ENCODE measurements around the gene SKAP1. TPM values are rescaled to one million over a fixed set of nuclear protein-coding genes. Genes with fewer than 3 reads are reported as not detected.

SKAP1 gene
- total and polyA plus RNA-seq, 2 experiments from 2014 or later, result 0.27 TPM; not detected in 1

DNA sequence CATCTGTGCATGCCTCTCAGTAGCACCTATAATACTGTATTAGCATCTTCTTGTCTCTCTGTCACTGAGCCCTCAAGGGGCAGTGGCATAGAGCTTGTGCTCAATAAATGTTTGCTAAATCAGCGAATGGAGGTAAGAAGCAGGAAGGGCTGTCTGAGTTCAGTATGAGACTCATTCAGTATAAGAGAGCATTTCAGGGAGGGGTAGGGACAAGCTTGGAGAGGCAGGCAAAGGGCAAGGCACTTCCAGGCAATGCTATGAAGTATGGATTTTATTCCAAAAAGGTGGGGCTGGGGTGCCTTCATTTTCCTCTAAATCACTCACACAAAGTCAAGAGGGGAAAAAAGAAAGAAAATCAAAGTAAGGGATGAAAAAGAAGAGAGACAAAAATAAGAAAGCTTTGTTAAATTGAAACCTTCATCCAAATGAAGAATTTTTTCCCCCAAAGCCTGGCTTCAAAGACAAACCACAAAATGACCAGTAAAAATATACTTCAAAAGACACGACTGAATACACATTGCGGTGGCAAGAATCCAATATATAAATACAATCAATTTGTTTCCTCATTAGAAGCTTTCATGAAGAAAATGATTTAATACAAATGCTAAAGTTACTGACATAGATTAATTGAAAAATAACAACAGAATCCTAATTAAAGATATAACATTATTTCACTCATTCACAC is 51.2 kb downstream of the SKAP1 start:
- TF ChIP-seq, protein P1, sequence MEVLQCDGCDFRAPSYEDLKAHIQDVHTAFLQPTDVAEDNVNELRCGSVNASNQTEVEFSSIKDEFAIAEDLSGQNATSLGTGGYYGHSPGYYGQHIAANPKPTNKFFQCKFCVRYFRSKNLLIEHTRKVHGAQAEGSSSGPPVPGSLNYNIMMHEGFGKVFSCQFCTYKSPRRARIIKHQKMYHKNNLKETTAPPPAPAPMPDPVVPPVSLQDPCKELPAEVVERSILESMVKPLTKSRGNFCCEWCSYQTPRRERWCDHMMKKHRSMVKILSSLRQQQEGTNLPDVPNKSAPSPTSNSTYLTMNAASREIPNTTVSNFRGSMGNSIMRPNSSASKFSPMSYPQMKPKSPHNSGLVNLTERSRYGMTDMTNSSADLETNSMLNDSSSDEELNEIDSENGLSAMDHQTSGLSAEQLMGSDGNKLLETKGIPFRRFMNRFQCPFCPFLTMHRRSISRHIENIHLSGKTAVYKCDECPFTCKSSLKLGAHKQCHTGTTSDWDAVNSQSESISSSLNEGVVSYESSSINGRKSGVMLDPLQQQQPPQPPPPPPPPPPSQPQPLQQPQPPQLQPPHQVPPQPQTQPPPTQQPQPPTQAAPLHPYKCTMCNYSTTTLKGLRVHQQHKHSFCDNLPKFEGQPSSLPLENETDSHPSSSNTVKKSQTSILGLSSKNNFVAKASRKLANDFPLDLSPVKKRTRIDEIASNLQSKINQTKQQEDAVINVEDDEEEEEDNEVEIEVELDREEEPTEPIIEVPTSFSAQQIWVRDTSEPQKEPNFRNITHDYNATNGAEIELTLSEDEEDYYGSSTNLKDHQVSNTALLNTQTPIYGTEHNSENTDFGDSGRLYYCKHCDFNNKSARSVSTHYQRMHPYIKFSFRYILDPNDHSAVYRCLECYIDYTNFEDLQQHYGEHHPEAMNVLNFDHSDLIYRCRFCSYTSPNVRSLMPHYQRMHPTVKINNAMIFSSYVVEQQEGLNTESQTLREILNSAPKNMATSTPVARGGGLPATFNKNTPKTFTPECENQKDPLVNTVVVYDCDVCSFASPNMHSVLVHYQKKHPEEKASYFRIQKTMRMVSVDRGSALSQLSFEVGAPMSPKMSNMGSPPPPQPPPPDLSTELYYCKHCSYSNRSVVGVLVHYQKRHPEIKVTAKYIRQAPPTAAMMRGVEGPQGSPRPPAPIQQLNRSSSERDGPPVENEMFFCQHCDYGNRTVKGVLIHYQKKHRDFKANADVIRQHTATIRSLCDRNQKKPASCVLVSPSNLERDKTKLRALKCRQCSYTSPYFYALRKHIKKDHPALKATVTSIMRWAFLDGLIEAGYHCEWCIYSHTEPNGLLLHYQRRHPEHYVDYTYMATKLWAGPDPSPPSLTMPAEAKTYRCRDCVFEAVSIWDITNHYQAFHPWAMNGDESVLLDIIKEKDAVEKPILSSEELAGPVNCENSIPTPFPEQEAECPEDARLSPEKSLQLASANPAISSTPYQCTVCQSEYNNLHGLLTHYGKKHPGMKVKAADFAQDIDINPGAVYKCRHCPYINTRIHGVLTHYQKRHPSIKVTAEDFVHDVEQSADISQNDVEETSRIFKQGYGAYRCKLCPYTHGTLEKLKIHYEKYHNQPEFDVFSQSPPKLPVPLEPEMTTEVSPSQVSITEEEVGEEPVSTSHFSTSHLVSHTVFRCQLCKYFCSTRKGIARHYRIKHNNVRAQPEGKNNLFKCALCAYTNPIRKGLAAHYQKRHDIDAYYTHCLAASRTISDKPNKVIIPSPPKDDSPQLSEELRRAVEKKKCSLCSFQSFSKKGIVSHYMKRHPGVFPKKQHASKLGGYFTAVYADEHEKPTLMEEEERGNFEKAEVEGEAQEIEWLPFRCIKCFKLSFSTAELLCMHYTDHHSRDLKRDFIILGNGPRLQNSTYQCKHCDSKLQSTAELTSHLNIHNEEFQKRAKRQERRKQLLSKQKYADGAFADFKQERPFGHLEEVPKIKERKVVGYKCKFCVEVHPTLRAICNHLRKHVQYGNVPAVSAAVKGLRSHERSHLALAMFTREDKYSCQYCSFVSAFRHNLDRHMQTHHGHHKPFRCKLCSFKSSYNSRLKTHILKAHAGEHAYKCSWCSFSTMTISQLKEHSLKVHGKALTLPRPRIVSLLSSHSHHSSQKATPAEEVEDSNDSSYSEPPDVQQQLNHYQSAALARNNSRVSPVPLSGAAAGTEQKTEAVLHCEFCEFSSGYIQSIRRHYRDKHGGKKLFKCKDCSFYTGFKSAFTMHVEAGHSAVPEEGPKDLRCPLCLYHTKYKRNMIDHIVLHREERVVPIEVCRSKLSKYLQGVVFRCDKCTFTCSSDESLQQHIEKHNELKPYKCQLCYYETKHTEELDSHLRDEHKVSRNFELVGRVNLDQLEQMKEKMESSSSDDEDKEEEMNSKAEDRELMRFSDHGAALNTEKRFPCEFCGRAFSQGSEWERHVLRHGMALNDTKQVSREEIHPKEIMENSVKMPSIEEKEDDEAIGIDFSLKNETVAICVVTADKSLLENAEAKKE (CRISPR knock-in tag; IDR thresholded peaks at IDR 0.05), result no peak
- TF ChIP-seq EZH2phosphoT487 (IDR thresholded peaks at IDR 0.05; ENCODE audit: unreplicated experiment) (no peak), STAT1 (IDR thresholded peaks at IDR 0.05; ENCODE audit: unreplicated experiment) (no peak), POLR2AphosphoS5 (IDR thresholded peaks at IDR 0.05; ENCODE audit: low read depth) (no peak), JUNB (IDR thresholded peaks at IDR 0.05; ENCODE audit: unreplicated experiment) (no peak), CREB1 (CRISPR knock-in tag; IDR thresholded peaks at IDR 0.05; ENCODE audit: low read depth) (no peak), ZNF114 (CRISPR knock-in tag; IDR thresholded peaks at IDR 0.05) (no peak), ZNF331 (CRISPR knock-in tag; IDR thresholded peaks at IDR 0.05; ENCODE audit: low read depth) (no peak), EZH2 (IDR thresholded peaks at IDR 0.05; ENCODE audit: low read depth, unreplicated experiment) (no peak), NANOG (IDR thresholded peaks at IDR 0.05; ENCODE audit: borderline replicate concordance) (no peak)
- TF ChIP-seq, protein P2, sequence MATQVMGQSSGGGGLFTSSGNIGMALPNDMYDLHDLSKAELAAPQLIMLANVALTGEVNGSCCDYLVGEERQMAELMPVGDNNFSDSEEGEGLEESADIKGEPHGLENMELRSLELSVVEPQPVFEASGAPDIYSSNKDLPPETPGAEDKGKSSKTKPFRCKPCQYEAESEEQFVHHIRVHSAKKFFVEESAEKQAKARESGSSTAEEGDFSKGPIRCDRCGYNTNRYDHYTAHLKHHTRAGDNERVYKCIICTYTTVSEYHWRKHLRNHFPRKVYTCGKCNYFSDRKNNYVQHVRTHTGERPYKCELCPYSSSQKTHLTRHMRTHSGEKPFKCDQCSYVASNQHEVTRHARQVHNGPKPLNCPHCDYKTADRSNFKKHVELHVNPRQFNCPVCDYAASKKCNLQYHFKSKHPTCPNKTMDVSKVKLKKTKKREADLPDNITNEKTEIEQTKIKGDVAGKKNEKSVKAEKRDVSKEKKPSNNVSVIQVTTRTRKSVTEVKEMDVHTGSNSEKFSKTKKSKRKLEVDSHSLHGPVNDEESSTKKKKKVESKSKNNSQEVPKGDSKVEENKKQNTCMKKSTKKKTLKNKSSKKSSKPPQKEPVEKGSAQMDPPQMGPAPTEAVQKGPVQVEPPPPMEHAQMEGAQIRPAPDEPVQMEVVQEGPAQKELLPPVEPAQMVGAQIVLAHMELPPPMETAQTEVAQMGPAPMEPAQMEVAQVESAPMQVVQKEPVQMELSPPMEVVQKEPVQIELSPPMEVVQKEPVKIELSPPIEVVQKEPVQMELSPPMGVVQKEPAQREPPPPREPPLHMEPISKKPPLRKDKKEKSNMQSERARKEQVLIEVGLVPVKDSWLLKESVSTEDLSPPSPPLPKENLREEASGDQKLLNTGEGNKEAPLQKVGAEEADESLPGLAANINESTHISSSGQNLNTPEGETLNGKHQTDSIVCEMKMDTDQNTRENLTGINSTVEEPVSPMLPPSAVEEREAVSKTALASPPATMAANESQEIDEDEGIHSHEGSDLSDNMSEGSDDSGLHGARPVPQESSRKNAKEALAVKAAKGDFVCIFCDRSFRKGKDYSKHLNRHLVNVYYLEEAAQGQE (IDR thresholded peaks at IDR 0.05; ENCODE audit: unreplicated experiment), result no peak
- TF ChIP-seq, protein P3, sequence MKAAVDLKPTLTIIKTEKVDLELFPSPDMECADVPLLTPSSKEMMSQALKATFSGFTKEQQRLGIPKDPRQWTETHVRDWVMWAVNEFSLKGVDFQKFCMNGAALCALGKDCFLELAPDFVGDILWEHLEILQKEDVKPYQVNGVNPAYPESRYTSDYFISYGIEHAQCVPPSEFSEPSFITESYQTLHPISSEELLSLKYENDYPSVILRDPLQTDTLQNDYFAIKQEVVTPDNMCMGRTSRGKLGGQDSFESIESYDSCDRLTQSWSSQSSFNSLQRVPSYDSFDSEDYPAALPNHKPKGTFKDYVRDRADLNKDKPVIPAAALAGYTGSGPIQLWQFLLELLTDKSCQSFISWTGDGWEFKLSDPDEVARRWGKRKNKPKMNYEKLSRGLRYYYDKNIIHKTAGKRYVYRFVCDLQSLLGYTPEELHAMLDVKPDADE (IDR thresholded peaks at IDR 0.05), result no peak
- TF ChIP-seq, protein P4, sequence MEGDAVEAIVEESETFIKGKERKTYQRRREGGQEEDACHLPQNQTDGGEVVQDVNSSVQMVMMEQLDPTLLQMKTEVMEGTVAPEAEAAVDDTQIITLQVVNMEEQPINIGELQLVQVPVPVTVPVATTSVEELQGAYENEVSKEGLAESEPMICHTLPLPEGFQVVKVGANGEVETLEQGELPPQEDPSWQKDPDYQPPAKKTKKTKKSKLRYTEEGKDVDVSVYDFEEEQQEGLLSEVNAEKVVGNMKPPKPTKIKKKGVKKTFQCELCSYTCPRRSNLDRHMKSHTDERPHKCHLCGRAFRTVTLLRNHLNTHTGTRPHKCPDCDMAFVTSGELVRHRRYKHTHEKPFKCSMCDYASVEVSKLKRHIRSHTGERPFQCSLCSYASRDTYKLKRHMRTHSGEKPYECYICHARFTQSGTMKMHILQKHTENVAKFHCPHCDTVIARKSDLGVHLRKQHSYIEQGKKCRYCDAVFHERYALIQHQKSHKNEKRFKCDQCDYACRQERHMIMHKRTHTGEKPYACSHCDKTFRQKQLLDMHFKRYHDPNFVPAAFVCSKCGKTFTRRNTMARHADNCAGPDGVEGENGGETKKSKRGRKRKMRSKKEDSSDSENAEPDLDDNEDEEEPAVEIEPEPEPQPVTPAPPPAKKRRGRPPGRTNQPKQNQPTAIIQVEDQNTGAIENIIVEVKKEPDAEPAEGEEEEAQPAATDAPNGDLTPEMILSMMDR (conservative IDR thresholded peaks at IDR 0.05; ENCODE audit: low read depth in 2 of 2), result no peak
- Histone ChIP-seq H3K27me3 (ENCODE audit: insufficient read depth) (no peaks in the 10 kb centered on the region; the same call in 1 of the 2 replicates), H3K9me2 (ENCODE audit: insufficient read depth) (no peaks in the 10 kb centered on the region), H3F3A (replicated peaks; ENCODE audit: low read depth) (no peaks in the 10 kb centered on the region), H3K4me1 (ENCODE audit: insufficient read depth) (no peaks in the 10 kb centered on the region), H3K27ac (ENCODE audit: low read depth) (no peak overlapping the region), H3K4me2 (no peak overlapping the region), H3K4me3 (no peak overlapping the region), H2AFZ (no peak overlapping the region), H4K20me1 (replicated peaks; ENCODE audit: insufficient read depth) (no peaks in the 10 kb centered on the region), H3K36me3 (ENCODE audit: insufficient read depth) (no peaks in the 10 kb centered on the region), H3K79me2 (replicated peaks; ENCODE audit: insufficient read depth) (no peaks in the 10 kb centered on the region)
- H3K9me3 Mint-ChIP-seq, result no peaks in the 10 kb centered on the region
- no peak overlapping the region for H3K27ac Mint-ChIP-seq
- H3K4me1 Mint-ChIP-seq, result no peaks in the 10 kb centered on the region
- DNase-seq (ENCODE audit: low spot score), result no peak
- peaks cover 1% of the 10 kb centered on the region for H3K27me3 Mint-ChIP-seq (ENCODE audit: insufficient read depth, low read depth, poor library complexity)
- H3K36me3 Mint-ChIP-seq (ENCODE audit: low read depth), result no peaks in the 10 kb centered on the region
- no peak for ATAC-seq
- no peak overlapping the region for H3K4me3 Mint-ChIP-seq

All from GM23338 (cell line).